IPS-18c (cell line): Measurements from ENCODE around the gene TMEM245.

ENCODE experiments used
- H3K4me3 ChIP-seq: 2 replicates; pipeline ENCODE4 v1.7.0; 2013; ENCODE audit warnings: low read depth, mild to moderate bottlenecking, low read length, moderate library complexity; ENCODE audit not compliant: insufficient read depth
- H3K9me3 ChIP-seq: one replicate; pipeline ENCODE4 v1.6.1; 2013; ENCODE audit warnings: mild to moderate bottlenecking, low read length, moderate library complexity; ENCODE audit not compliant: control insufficient read depth, insufficient read depth

Gene TMEM245

DNA sequence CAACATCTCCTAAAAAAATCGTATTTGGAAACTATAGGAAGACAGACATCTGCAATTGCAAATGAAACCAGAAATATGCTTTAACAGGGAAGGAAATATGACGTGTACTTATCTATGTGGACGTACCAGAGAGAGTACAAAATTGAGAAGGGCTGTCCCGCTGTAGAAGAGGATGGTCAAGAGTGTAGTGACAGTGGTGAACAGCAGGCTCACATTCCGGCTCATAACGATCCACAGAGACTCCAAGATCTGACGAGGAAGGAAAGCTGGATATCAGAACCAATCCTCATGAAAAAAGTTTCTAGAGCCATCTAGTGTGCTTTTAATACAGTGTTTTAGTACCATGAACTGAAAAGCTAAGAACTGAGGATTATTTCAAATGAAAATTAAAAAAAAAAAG, 69.3 kb downstream of the TMEM245 start:
- H3K9me3 ChIP-seq: no peaks in the 10 kb centered on the region
- no peak overlapping the region for H3K4me3 ChIP-seq

DNA sequence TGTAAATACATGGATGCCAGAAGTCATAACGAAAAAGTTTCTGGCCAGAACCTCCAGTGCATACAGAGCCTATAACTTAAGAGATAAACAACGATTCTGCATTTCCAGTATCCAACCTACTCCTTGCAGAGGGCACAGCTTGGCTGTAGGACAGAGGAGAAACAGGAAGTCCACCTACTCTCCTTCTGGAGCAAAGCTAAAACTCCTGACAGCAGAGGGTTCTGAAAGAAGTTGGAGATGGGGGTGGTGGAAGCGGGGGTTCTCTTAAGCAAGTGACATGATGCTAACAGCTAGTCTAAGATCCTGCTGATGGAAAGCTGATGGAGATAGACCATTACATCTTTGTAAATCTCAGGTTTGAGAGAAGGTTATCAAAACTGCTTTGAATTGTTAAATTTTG, 70.9 kb downstream of the TMEM245 start:
- Histone ChIP-seq H3K4me3 (no peak overlapping the region), H3K9me3 (no peaks in the 10 kb centered on the region)

GRCh38 chr9:109047259-109047658, 72.5 kb downstream of the TMEM245 start:
- Histone ChIP-seq H3K9me3 (no peaks in the 10 kb centered on the region), H3K4me3 (no peak overlapping the region)

DNA sequence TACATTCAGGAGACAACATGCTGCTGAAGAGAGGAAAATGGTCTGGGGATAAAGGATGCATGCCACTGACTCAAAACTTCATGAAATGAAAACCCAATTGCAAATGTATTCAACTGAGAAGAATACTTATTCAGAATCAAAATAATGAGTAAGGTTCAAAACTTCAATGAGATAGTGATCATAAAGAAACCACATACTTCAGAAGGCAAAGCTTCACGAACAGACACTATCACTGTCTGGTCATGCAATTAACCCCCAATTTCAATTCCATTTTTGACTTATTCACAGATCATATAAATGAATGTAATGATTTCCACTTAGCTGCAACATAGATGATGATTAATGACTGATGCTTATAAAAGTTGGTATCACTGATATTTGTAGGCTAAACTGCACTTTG, 73.4 kb downstream of the TMEM245 start:
- Histone ChIP-seq H3K9me3 (no peaks in the 10 kb centered on the region), H3K4me3 (no peak overlapping the region)

GRCh38 chr9:109043578-109043977, 76.2 kb downstream of the TMEM245 start:
- Histone ChIP-seq H3K4me3 (no peak overlapping the region), H3K9me3 (no peaks in the 10 kb centered on the region)

GRCh38 chr9:109040571-109040970, 79.2 kb downstream of the TMEM245 start:
- H3K9me3 ChIP-seq: no peaks in the 10 kb centered on the region
- no peak overlapping the region for H3K4me3 ChIP-seq

DNA sequence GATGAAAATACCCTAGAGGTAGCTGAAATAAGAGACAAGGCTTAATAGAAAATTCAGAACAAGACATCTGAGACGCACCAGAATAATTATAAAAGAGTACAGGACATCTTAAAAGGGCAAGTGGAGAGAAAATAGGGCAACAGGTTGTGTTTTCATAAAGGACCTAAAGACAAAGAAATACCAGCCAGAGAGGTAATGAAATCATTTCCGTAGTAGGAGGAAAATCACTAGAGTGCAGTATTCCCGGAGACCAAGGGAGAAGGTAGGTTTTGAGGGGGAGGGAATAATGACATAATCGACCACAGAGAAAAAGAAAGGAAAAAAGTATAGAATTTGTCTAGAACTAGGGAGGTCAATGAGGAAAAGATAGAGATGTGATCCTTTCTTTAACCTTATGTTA, 80.2 kb downstream of the TMEM245 start:
- Histone ChIP-seq H3K9me3 (no peaks in the 10 kb centered on the region), H3K4me3 (no peak overlapping the region)

GRCh38 chr9:109037946-109038715, 81.6 kb downstream of the TMEM245 start:
- H3K4me3 ChIP-seq: no peak overlapping the region

GRCh38 chr9:109036744-109037680, 82.7 kb downstream of the TMEM245 start:
- Histone ChIP-seq H3K4me3 (no peak overlapping the region), H3K9me3 (no peaks in the 10 kb centered on the region)

More at GRCh38 chr9:109037946-109038715, 81.6 kb downstream of the TMEM245 start:
- no peaks in the 10 kb centered on the region for H3K9me3 ChIP-seq

GRCh38 chr9:109035684-109036423, 83.9 kb downstream of the TMEM245 start:
- Histone ChIP-seq H3K9me3 (no peaks in the 10 kb centered on the region), H3K4me3 (no peak overlapping the region)

DNA sequence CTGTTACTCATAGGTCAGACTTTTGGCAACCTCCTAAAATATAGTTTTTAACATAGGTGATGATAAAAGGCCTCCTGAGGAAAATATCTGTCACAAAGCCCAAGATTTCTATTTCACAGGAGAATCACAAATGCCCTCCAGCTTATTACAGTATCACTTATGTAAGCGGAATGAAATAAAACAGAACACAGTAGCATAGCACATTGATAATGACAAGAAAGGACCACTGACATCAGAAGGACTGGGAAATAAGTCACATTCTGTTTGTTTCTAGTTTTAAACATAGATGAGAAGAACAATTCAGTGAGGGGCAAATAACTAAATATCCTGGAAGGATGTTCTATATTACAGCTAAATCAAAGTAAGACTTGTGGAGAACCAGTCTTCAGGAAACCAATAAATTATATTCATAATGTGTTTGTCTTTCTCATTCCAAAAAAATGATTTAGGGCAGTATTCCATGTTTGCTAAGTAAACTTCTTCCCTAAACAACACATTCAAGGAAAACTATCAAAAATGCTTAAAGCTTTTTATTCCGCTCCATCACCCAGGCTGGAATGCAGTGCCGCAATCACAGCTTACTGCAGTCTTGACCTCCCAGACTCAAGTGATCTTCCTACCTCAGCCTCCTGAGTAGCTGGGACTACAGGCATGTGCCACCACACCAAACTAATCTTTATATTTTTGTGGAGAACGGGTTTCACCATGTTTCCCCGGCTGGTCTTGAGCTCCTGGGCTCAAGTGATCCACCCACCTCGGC, 85.6 kb downstream of the TMEM245 start:
- Histone ChIP-seq H3K4me3 (no peak overlapping the region), H3K9me3 (no peaks in the 10 kb centered on the region)

DNA sequence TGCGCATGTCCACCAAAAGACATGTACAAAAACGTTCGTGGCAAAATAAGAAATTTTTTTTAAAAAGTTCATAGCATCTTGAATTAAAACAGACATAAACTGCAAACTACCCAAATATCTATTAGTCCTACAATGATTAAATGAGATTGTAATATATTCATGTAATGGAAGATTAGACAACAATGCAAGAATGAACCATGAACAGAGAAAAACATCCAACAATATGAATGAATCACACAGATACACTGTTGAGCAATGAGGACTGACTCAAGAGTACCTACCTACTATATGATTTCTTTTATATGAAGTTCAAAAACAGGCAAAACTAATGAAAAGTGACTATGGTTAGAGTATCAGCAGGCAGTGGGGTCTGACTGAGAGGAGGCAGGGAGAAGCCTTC, 88.5 kb downstream of the TMEM245 start:
- Histone ChIP-seq H3K9me3 (no peaks in the 10 kb centered on the region), H3K4me3 (no peak overlapping the region)

DNA sequence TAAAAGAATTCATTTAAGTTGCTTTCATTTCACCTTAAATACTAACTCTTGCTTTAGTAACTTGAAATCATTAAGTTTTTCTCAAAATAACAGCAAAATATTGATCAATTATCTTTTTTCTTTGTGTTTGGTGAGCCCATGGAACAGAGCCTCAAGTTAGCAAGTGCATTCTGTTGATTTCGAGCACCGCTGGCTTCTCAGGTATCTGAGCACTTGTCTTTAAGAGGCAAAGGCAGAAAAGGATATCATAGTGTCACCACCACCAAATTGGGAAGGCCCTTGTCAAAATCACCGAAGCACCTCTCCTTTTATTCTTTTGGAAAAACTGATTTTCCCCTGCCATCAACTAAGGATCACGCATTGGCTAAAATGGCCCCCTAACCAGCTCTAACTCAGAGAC, 89.3 kb downstream of the TMEM245 start:
- Histone ChIP-seq H3K9me3 (no peaks in the 10 kb centered on the region), H3K4me3 (no peak overlapping the region)

DNA sequence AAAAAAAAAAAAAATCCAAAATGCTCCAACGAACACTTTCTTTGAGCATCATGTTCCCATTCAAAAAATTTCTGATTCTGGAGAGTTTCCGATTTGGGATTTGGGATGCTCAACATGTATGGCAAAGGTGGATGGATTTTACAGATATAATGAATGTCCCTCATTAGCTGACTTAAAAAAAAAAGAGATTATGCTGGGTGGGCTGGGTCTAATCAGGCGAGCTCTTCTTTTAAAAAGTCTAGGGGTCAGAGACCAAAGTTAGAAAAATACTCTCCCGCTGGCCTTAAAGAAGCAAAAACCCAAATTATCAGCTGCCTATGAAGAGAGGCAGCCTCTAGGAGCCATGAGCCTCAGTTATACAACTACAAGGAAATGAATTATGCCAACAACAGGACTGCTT, 91.3 kb downstream of the TMEM245 start:
- H3K9me3 ChIP-seq: no peaks in the 10 kb centered on the region
- H3K4me3 ChIP-seq: no peak overlapping the region

DNA sequence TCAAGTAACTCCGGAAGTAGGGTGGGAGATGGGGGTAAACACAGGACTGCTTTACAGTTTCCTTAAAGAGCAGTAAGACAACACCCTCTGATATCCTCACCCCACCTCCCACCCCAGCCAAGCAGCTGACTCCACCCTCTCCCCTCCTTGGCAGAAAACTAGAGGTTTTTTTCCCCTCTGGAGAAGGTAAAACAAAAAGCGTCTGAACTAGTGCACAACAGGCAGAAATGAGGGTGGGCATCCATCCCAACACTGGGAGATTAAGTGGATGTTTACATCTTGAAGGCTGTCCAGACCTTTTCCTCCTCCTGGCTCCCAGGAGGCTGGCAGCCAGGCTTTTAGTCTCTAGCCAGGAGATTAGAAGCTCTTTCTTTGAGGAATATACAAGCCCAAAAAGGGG, 92.6 kb downstream of the TMEM245 start:
- H3K9me3 ChIP-seq: no peaks in the 10 kb centered on the region
- H3K4me3 ChIP-seq: no peak overlapping the region

- Histone ChIP-seq H3K9me3 (no peaks in the 10 kb centered on the region), H3K4me3 (no peak overlapping the region)
These were observed 93.4 kb downstream of the TMEM245 start for GRCh38 chr9:109026306-109026705.

GRCh38 chr9:109022873-109023272, 96.9 kb downstream of the TMEM245 start:
- Histone ChIP-seq H3K9me3 (no peaks in the 10 kb centered on the region), H3K4me3 (no peak overlapping the region)
